ENCODE data around the gene SHANK2. TPM values are rescaled to one million over a fixed set of nuclear protein-coding genes. Genes with fewer than 3 reads are reported as not detected.

The SHANK2 gene
- total and polyA plus RNA-seq, 2 donors (not counting 3 experiments of a cell fraction or from before 2014, with no cell fraction given), result not detected

DNA sequence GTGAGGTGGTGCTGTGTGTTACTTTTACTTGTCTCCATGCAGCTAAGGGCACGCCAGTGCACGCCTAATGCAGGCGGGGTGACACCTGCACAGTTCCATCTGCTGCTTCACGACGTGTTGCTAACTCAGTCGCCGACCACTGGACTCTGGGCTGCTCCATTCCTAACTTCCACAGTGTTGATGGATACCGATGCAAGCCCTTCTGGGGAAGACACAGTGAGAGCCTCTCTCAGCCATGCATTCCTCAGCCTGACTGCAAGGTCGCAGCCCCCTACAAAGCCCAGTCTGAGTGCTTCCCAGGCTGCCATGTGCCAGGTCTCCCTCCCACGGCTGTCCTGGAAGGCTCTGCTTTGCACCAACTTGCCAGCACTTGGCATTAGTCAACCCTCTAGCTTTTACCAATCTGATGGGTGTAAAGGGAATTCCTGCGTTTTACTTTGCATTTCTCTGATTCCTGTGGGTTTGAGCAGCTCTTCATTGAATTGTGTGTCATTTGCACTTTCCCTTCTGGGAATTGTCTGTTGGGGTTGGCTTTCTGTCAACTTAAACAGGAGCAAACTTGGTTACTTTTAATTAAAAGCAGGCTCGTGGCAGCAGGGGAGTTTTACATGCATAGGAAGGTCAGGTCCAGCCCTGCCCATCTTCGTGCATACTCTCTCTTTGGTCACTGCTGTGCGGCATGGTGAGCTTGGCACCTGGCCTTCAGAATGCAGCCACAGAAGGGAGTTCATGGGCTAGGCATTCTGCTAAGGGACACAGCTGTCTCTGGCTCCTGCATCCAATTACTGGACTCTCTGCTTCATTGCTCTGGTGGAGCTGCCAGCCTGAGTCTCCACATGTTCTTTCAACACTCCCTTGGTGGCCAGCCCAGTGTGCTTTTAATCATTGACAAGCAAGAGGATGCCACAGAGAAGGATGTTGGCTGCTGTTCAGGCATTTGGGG, 34.6 kb upstream of the SHANK2 start:
- no peaks in the 10 kb centered on the region for H3K4me1 ChIP-seq (ENCODE audit: control insufficient read depth, extremely low read depth, insufficient read depth, low read length)
- no peaks in the 10 kb centered on the region for H3K27me3 ChIP-seq (ENCODE audit: control insufficient read depth in 2 of 2, insufficient read depth in 2 of 2, low read length in 2 of 2)
- TF ChIP-seq, protein P1, sequence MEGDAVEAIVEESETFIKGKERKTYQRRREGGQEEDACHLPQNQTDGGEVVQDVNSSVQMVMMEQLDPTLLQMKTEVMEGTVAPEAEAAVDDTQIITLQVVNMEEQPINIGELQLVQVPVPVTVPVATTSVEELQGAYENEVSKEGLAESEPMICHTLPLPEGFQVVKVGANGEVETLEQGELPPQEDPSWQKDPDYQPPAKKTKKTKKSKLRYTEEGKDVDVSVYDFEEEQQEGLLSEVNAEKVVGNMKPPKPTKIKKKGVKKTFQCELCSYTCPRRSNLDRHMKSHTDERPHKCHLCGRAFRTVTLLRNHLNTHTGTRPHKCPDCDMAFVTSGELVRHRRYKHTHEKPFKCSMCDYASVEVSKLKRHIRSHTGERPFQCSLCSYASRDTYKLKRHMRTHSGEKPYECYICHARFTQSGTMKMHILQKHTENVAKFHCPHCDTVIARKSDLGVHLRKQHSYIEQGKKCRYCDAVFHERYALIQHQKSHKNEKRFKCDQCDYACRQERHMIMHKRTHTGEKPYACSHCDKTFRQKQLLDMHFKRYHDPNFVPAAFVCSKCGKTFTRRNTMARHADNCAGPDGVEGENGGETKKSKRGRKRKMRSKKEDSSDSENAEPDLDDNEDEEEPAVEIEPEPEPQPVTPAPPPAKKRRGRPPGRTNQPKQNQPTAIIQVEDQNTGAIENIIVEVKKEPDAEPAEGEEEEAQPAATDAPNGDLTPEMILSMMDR (IDR thresholded peaks at IDR 0.05; ENCODE audit: extremely low read depth in 1 of 2, insufficient read depth in 1 of 2, low read depth in 1 of 2, low read length in 2 of 2), result no peak
- TF ChIP-seq POLR2A (IDR thresholded peaks at IDR 0.05; ENCODE audit: low read depth, low read length) (no peak), FOS (IDR thresholded peaks at IDR 0.05; ENCODE audit: borderline replicate concordance, insufficient read depth, low read length) (no peak), GATA2 (IDR thresholded peaks at IDR 0.05; ENCODE audit: insufficient read depth, insufficient read length, low read depth, low read length) (no peak)
- no peaks in the 10 kb centered on the region for H3K36me3 ChIP-seq (ENCODE audit: control insufficient read depth in 2 of 2, extremely low read depth in 1 of 2, insufficient read depth in 2 of 2, low read length in 2 of 2)
- dilution Hi-C loops (cut with MboI; ENCODE audit: extremely low pct_ligation_motif_present, low sequenced_read_pairs), result no loop called here
- intact Hi-C loops (cut with micrococcal nuclease), result no loop called here
- H2AFZ ChIP-seq (ENCODE audit: low read depth, low read length), result no peak overlapping the region
- ChIA-PET CTCF (no interaction called here), POLR2A (no interaction called here)
- H3K9ac ChIP-seq (replicated peaks; ENCODE audit: extremely low read depth, insufficient read depth, low read length), result no peak overlapping the region
- DNase-seq (ENCODE audit: low read depth, low spot score) (no peak), FAIRE-seq (no peak)
- H3K4me3 ChIP-seq (replicated peaks in 1 of 3; ENCODE audit: insufficient read depth in 1 of 3, low read depth in 1 of 3, low read length in 3 of 3), result no peak overlapping the region
- H3K27ac ChIP-seq (ENCODE audit: insufficient read depth, low read depth, low read length), result no peak overlapping the region
- no peaks in the 10 kb centered on the region for H3K9me1 ChIP-seq (replicated peaks; ENCODE audit: control insufficient read depth, extremely low read depth, insufficient read depth, low read length)
- BruUV-seq (replicated peaks), result no TSS peak
- H3K4me2 ChIP-seq (ENCODE audit: insufficient read depth, low read length), result no peak overlapping the region
- H4K20me1 ChIP-seq (replicated peaks; ENCODE audit: control insufficient read depth, extremely low read depth, insufficient read depth, low read length), result no peaks in the 10 kb centered on the region
- H3K79me2 ChIP-seq (ENCODE audit: control insufficient read depth, insufficient read depth, low read length), result no peaks in the 10 kb centered on the region
- H3K9me3 ChIP-seq (replicated peaks; ENCODE audit: control insufficient read depth, insufficient read depth, low read length), result no peaks in the 10 kb centered on the region

DNA sequence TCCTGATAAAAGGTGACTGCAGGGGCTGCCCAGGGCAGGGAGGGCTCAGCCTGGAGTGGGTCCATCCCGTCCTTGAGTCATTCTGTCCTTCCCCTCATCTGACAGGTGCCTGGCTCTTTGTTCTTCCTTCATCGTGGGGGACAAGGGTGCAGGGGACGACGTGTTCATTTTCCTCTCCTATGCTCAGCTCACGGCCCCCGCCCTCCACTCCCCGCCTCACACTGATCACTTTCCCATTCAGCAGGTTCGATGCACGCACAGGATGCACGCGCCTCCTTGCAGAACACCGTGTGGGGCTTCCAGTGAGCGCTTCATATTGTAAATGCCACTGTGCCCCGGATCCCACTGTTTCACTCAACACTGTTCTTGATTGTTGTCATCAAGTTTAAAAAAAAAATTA, 32.7 kb upstream of the SHANK2 start:
- dilution Hi-C loops (cut with MboI; ENCODE audit: extremely low pct_ligation_motif_present, low sequenced_read_pairs), result no loop called here
- Histone ChIP-seq H3K27ac (ENCODE audit: insufficient read depth, low read depth, low read length) (no peak overlapping the region), H3K9me1 (replicated peaks; ENCODE audit: control insufficient read depth, extremely low read depth, insufficient read depth, low read length) (no peaks in the 10 kb centered on the region), H3K36me3 (ENCODE audit: control insufficient read depth in 2 of 2, extremely low read depth in 1 of 2, insufficient read depth in 2 of 2, low read length in 2 of 2) (no peaks in the 10 kb centered on the region), H3K9ac (replicated peaks; ENCODE audit: extremely low read depth, insufficient read depth, low read length) (no peak overlapping the region), H3K27me3 (ENCODE audit: control insufficient read depth in 2 of 2, insufficient read depth in 2 of 2, low read length in 2 of 2) (no peaks in the 10 kb centered on the region), H2AFZ (ENCODE audit: low read depth, low read length) (no peak overlapping the region), H3K9me3 (replicated peaks; ENCODE audit: control insufficient read depth, insufficient read depth, low read length) (no peaks in the 10 kb centered on the region), H3K79me2 (ENCODE audit: control insufficient read depth, insufficient read depth, low read length) (no peaks in the 10 kb centered on the region), H3K4me1 (ENCODE audit: control insufficient read depth, extremely low read depth, insufficient read depth, low read length) (no peaks in the 10 kb centered on the region), H3K4me3 (replicated peaks in 1 of 3; ENCODE audit: insufficient read depth in 1 of 3, low read depth in 1 of 3, low read length in 3 of 3) (no peak overlapping the region), H4K20me1 (replicated peaks; ENCODE audit: control insufficient read depth, extremely low read depth, insufficient read depth, low read length) (no peaks in the 10 kb centered on the region), H3K4me2 (ENCODE audit: insufficient read depth, low read length) (no peak overlapping the region)
- no TSS peak for BruUV-seq (replicated peaks)
- intact Hi-C loops (cut with micrococcal nuclease), result no loop called here
- CTCF ChIA-PET, result no interaction called here
- TF ChIP-seq, protein P2, sequence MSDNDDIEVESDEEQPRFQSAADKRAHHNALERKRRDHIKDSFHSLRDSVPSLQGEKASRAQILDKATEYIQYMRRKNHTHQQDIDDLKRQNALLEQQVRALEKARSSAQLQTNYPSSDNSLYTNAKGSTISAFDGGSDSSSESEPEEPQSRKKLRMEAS (IDR thresholded peaks at IDR 0.05; ENCODE audit: insufficient read depth, insufficient read length), result no peak
- TF ChIP-seq FOS (IDR thresholded peaks at IDR 0.05; ENCODE audit: borderline replicate concordance, insufficient read depth, low read length), result no peak
- TF ChIP-seq POLR2A (IDR thresholded peaks at IDR 0.05; ENCODE audit: low read depth, low read length), result no peak
- no peak for TF ChIP-seq GATA2 (IDR thresholded peaks at IDR 0.05; ENCODE audit: insufficient read depth, insufficient read length, low read depth, low read length)
- TF ChIP-seq JUN (IDR thresholded peaks at IDR 0.05; ENCODE audit: borderline replicate concordance, insufficient read depth, insufficient read length, low read depth), result no peak
- FAIRE-seq (no peak), DNase-seq (ENCODE audit: low read depth, low spot score) (no peak)
- POLR2A ChIA-PET, result no interaction called here

All from endothelial cell of umbilical vein (primary cell).